HCT116 (cell line): ENCODE data around the gene KCNK16.

Experiments used
- CBX3 ChIP-seq: IDR thresholded peaks from 2 replicates; pipeline ENCODE4 v1.6.1; 2012; ENCODE audit warnings: low read depth
- CEBPB ChIP-seq: IDR thresholded peaks from 2 replicates; pipeline ENCODE4 v1.6.1; 2012; ENCODE audit warnings: low read depth
- CTCF ChIP-seq, 3 experiments: fragments of 200-600 bp in 1 of 3; sonication (generic) in 1 of 3; IDR thresholded peaks in 2 of 3; conservative IDR thresholded peaks in 1 of 3; 2 replicates each; pipeline ENCODE4 v1.5.1; 2012 to 2017; ENCODE audit warnings: low read depth in 2 of 3, low read length in 2 of 3, antibody characterized with exemption in 1 of 3, borderline replicate concordance in 1 of 3, control low read depth in 1 of 3, mild to moderate bottlenecking in 1 of 3, mixed read lengths in 1 of 3, mixed run types in 1 of 3, moderate library complexity in 1 of 3; ENCODE audit not compliant: insufficient read depth in 1 of 3
- EZH2 ChIP-seq: fragments of 200-600 bp; sonication (generic); IDR thresholded peaks from 2 replicates; pipeline ENCODE4 v1.6.1; 2017; ENCODE audit warnings: antibody characterized with exemption, mixed run types
- EZH2phosphoT487 ChIP-seq: fragments of 200-600 bp; IDR thresholded peaks from 2 replicates; pipeline ENCODE4 v1.6.1; 2018; ENCODE audit warnings: antibody characterized with exemption, borderline replicate concordance
- MAX ChIP-seq: IDR thresholded peaks from 2 replicates; pipeline ENCODE4 v1.6.1; 2012
- POLR2A ChIP-seq: IDR thresholded peaks from 2 replicates; pipeline ENCODE4 v1.7.0; 2011; ENCODE audit warnings: borderline replicate concordance; ENCODE audit not compliant: insufficient read depth, insufficient read length; ENCODE audit errors: extremely low read depth
- RAD21 ChIP-seq: IDR thresholded peaks from 2 replicates; pipeline ENCODE4 v1.6.1; 2012; ENCODE audit warnings: low read depth, mild to moderate bottlenecking
- SP1 ChIP-seq: IDR thresholded peaks from 2 replicates; pipeline ENCODE4 v1.6.1; 2012; ENCODE audit warnings: low read depth
- YY1 ChIP-seq: IDR thresholded peaks from 2 replicates; pipeline ENCODE4 v1.6.1; 2011; ENCODE audit warnings: low read length, low read depth, moderate library complexity, mild to moderate bottlenecking; ENCODE audit not compliant: insufficient replicate concordance; ENCODE audit errors: extremely low read depth
- ZBTB33 ChIP-seq: IDR thresholded peaks from 2 replicates; pipeline ENCODE4 v1.6.1; 2011; ENCODE audit warnings: mild to moderate bottlenecking, low read length, moderate library complexity; ENCODE audit not compliant: insufficient replicate concordance; ENCODE audit errors: extremely low read depth
- TF ChIP-seq, protein P1 (sequence below): IDR thresholded peaks from 2 replicates; pipeline ENCODE4 v1.6.1; 2012; ENCODE audit warnings: low read depth

DNA sequence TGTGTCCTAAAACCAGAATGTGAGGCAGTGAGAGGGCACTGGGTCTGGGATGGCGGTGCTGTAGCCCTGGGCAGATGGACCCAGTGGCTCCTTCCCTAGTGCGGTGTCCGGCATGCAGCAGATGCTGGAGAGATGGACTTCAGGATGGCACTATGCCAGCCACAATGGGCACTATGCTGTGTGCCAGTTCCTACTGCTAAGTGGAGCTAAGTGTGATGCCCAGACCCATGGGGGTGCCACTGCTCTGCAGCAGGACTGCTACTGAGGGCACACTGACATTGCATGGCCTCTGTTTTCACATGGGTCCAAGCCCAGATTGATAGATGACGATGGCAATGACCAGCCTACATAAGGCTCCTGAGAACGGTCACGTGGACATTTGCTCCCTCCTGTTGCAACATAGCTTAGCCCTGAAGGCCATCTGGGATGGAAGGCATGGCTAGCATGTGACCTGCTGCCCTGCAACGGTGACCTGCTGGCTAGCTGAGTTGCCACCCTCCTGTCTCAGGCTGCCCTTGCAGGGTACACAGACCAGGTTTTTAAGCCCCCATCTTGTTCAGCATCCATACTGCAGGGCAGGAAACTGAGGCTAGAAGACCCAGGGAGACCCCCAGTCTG, 31.3 kb upstream of the KCNK16 start:
- TF ChIP-seq POLR2A = no peak
- no peak for TF ChIP-seq SP1
- no peak for TF ChIP-seq EZH2phosphoT487
- TF ChIP-seq, protein P1, sequence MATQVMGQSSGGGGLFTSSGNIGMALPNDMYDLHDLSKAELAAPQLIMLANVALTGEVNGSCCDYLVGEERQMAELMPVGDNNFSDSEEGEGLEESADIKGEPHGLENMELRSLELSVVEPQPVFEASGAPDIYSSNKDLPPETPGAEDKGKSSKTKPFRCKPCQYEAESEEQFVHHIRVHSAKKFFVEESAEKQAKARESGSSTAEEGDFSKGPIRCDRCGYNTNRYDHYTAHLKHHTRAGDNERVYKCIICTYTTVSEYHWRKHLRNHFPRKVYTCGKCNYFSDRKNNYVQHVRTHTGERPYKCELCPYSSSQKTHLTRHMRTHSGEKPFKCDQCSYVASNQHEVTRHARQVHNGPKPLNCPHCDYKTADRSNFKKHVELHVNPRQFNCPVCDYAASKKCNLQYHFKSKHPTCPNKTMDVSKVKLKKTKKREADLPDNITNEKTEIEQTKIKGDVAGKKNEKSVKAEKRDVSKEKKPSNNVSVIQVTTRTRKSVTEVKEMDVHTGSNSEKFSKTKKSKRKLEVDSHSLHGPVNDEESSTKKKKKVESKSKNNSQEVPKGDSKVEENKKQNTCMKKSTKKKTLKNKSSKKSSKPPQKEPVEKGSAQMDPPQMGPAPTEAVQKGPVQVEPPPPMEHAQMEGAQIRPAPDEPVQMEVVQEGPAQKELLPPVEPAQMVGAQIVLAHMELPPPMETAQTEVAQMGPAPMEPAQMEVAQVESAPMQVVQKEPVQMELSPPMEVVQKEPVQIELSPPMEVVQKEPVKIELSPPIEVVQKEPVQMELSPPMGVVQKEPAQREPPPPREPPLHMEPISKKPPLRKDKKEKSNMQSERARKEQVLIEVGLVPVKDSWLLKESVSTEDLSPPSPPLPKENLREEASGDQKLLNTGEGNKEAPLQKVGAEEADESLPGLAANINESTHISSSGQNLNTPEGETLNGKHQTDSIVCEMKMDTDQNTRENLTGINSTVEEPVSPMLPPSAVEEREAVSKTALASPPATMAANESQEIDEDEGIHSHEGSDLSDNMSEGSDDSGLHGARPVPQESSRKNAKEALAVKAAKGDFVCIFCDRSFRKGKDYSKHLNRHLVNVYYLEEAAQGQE = no peak
- TF ChIP-seq CTCF (IDR thresholded peaks at IDR 0.05 in 2 of 3, conservative IDR thresholded peaks at IDR 0.05 in 1 of 3; ENCODE audit: borderline replicate concordance in 1 of 3, insufficient read depth in 1 of 3, low read depth in 2 of 3, low read length in 2 of 3) = no peak
- no peak for TF ChIP-seq EZH2
- TF ChIP-seq RAD21 = no peak
- TF ChIP-seq CBX3 = no peak
- no peak for TF ChIP-seq MAX
- no peak for TF ChIP-seq YY1
- TF ChIP-seq CEBPB = no peak
- TF ChIP-seq ZBTB33 = no peak
